HG03108 (cell line): Measurements from ENCODE around the gene DPP4.

Source experiments
- ATAC-seq: cut with Tn5 transposase; IDR thresholded peaks from one replicate; pipeline ENCODE4 v1.9.1; 2021; ENCODE audit warnings: moderate library complexity; ENCODE audit not compliant: unreplicated experiment

The DPP4 gene

GRCh38 chr2:162073888-162074631, at the start of gene DPP4:
Gene DPP4, minus strand, starts transcription at chr2:162074215. Its CDS starts 234 bp downstream, at chr2:162073981.
- peak; percentile 93 for ATAC-seq

- ATAC-seq: no peak
These were observed 44.4 kb upstream of the DPP4 start for GRCh38 chr2:162118166-162119031.

GRCh38 chr2:162116352-162116751, 42.3 kb upstream of the DPP4 start:
- no peak for ATAC-seq

- no peak for ATAC-seq
These were observed 41.1 kb upstream of the DPP4 start for GRCh38 chr2:162115076-162115475.

- ATAC-seq: no peak
These were observed 40.3 kb upstream of the DPP4 start for GRCh38 chr2:162114271-162114670.

GRCh38 chr2:162113776-162114168, 39.8 kb upstream of the DPP4 start:
- no peak for ATAC-seq

- no peak for ATAC-seq
These were observed 39.2 kb upstream of the DPP4 start for GRCh38 chr2:162113088-162113775.

- ATAC-seq: no peak
These were observed 38.2 kb upstream of the DPP4 start for GRCh38 chr2:162111958-162112850.

GRCh38 chr2:162107361-162107901, 33.4 kb upstream of the DPP4 start:
- ATAC-seq: no peak

- ATAC-seq: no peak
These were observed 32.7 kb upstream of the DPP4 start for GRCh38 chr2:162106746-162107145.

- no peak for ATAC-seq
These were observed 32.1 kb upstream of the DPP4 start for GRCh38 chr2:162106146-162106551.

- ATAC-seq: no peak
These were observed 29.5 kb upstream of the DPP4 start for GRCh38 chr2:162103443-162104009.

GRCh38 chr2:162100579-162100978, 26.6 kb upstream of the DPP4 start:
- no peak for ATAC-seq

- ATAC-seq: no peak
These were observed 25.8 kb upstream of the DPP4 start for GRCh38 chr2:162099836-162100235.

- no peak for ATAC-seq
These were observed 18.9 kb upstream of the DPP4 start for GRCh38 chr2:162092658-162093556.

GRCh38 chr2:162092008-162092390, 18.0 kb upstream of the DPP4 start:
- ATAC-seq: no peak

GRCh38 chr2:162091325-162092007, 17.5 kb upstream of the DPP4 start:
- no peak for ATAC-seq

GRCh38 chr2:162090109-162090508, 16.1 kb upstream of the DPP4 start:
- no peak for ATAC-seq
